Brain microvascular endothelial cell (primary cell): ENCODE data around the gene SF3A1.

ENCODE experiments used
- DNase-seq: peaks from one replicate; pipeline ENCODE4 v3.0.0-alpha.2; 2020
- H3K27ac ChIP-seq: fragments of 250-450 bp; sonication (Bioruptor Pico); 2 replicates; pipeline ENCODE4 v1.5.1; 2020; ENCODE audit warnings: mild to moderate bottlenecking, moderate library complexity
- H3K27me3 ChIP-seq: fragments of 250-450 bp; sonication (Bioruptor Pico); replicated peaks from 2 replicates; pipeline ENCODE4 v1.5.1; 2020; ENCODE audit warnings: mild to moderate bottlenecking
- H3K36me3 ChIP-seq: fragments of 250-450 bp; sonication (Bioruptor Pico); replicated peaks from 2 replicates; pipeline ENCODE4 v1.5.1; 2020; ENCODE audit warnings: mild to moderate bottlenecking
- H3K4me3 ChIP-seq: 2 replicates; pipeline ENCODE4 v1.5.1; 2011; ENCODE audit warnings: low read depth, mild to moderate bottlenecking, control low read depth, low read length, moderate library complexity
- CTCF ChIP-seq: IDR thresholded peaks from 2 replicates; pipeline ENCODE4 v1.5.1; 2011; ENCODE audit warnings: low read depth, mild to moderate bottlenecking, moderate library complexity, low read length, control low read depth, inconsistent platforms; ENCODE audit errors: missing control alignments
- in situ Hi-C: cut with HindIII; loops from 2 replicates; pipeline ENCODE4 v1.10.0; 2017; ENCODE audit warnings: low sequenced_read_pairs, low pct_ligation_motif_present

SF3A1 gene

GRCh38 chr22:30305906-30306626, 50.6 kb downstream of the SF3A1 start:
- H3K27me3 ChIP-seq = no peaks in the 10 kb centered on the region
- H3K27ac ChIP-seq = no peak overlapping the region
- no peak for DNase-seq
- in situ Hi-C loops = no loop called here
- no peak for TF ChIP-seq CTCF
- no peak overlapping the region for H3K4me3 ChIP-seq
- peaks cover under 1% of the 10 kb centered on the region for H3K36me3 ChIP-seq

- in situ Hi-C loops = no loop called here
- DNase-seq = no peak
- H3K36me3 ChIP-seq = peaks cover 5% of the 10 kb centered on the region
- no peak for TF ChIP-seq CTCF
- H3K27me3 ChIP-seq = no peaks in the 10 kb centered on the region
- no peak overlapping the region for H3K4me3 ChIP-seq
- no peak overlapping the region for H3K27ac ChIP-seq
Observed at GRCh38 chr22:30305519-30305905, 51.2 kb downstream of the SF3A1 start.

- no peak for TF ChIP-seq CTCF
- in situ Hi-C loops = no loop called here
- H3K27me3 ChIP-seq = no peaks in the 10 kb centered on the region
- no peak overlapping the region for H3K27ac ChIP-seq
- DNase-seq = no peak
- peaks cover 7% of the 10 kb centered on the region for H3K36me3 ChIP-seq
- no peak overlapping the region for H3K4me3 ChIP-seq
Observed at GRCh38 chr22:30304495-30305244, 52.0 kb downstream of the SF3A1 start.

- peaks cover 19% of the 10 kb centered on the region for H3K36me3 ChIP-seq
- no peak for DNase-seq
- H3K27me3 ChIP-seq = no peaks in the 10 kb centered on the region
- no peak overlapping the region for H3K4me3 ChIP-seq
- in situ Hi-C loops = no loop called here
- no peak for TF ChIP-seq CTCF
- no peak overlapping the region for H3K27ac ChIP-seq
Observed at GRCh38 chr22:30302810-30303138, 53.9 kb downstream of the SF3A1 start.

- DNase-seq = no peak
- H3K36me3 ChIP-seq = peaks cover 20% of the 10 kb centered on the region
- in situ Hi-C loops = no loop called here
- no peaks in the 10 kb centered on the region for H3K27me3 ChIP-seq
- no peak overlapping the region for H3K27ac ChIP-seq
- no peak for TF ChIP-seq CTCF
- no peak overlapping the region for H3K4me3 ChIP-seq
Observed at GRCh38 chr22:30301995-30302809, 54.5 kb downstream of the SF3A1 start.
